Urothelium cell line (cell line): ENCODE measurements around the gene LGR6.

Source experiments
- DNase-seq: peaks from one replicate; pipeline ENCODE4 v3.0.0; 2011; ENCODE audit warnings: low spot score, mixed read lengths
- FAIRE-seq: peaks from 2 replicates; lab custom pipeline; 2011; peaks lifted over from hg19 to GRCh38; lab: Jason Lieb, UNC

Gene LGR6

GRCh38 chr1:202365092-202365815 is 171.7 kb downstream of the LGR6 start:
- DNase-seq (no peak), FAIRE-seq (no peak)

GRCh38 chr1:202367271-202367670 is 173.7 kb downstream of the LGR6 start:
- no peak for DNase-seq
- FAIRE-seq, result no peak
